Regular cardiac myocyte (primary cell): ENCODE data around the gene TAF3. TPM values are rescaled to one million over a fixed set of nuclear protein-coding genes. Genes with fewer than 3 reads are reported as not detected.

Source experiments
- total RNA-seq: library from RNA; depleted of rRNA; stranded (reverse); fragments of >200 nt; gene quantifications from 2 replicates; pipeline ENCODE4 v1.2.3, GENCODE V29; 2014

Gene TAF3, protein sequence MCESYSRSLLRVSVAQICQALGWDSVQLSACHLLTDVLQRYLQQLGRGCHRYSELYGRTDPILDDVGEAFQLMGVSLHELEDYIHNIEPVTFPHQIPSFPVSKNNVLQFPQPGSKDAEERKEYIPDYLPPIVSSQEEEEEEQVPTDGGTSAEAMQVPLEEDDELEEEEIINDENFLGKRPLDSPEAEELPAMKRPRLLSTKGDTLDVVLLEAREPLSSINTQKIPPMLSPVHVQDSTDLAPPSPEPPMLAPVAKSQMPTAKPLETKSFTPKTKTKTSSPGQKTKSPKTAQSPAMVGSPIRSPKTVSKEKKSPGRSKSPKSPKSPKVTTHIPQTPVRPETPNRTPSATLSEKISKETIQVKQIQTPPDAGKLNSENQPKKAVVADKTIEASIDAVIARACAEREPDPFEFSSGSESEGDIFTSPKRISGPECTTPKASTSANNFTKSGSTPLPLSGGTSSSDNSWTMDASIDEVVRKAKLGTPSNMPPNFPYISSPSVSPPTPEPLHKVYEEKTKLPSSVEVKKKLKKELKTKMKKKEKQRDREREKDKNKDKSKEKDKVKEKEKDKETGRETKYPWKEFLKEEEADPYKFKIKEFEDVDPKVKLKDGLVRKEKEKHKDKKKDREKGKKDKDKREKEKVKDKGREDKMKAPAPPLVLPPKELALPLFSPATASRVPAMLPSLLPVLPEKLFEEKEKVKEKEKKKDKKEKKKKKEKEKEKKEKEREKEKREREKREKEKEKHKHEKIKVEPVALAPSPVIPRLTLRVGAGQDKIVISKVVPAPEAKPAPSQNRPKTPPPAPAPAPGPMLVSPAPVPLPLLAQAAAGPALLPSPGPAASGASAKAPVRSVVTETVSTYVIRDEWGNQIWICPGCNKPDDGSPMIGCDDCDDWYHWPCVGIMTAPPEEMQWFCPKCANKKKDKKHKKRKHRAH
- 0.85 and 2.9 TPM in 2 replicates for total RNA-seq

DNA sequence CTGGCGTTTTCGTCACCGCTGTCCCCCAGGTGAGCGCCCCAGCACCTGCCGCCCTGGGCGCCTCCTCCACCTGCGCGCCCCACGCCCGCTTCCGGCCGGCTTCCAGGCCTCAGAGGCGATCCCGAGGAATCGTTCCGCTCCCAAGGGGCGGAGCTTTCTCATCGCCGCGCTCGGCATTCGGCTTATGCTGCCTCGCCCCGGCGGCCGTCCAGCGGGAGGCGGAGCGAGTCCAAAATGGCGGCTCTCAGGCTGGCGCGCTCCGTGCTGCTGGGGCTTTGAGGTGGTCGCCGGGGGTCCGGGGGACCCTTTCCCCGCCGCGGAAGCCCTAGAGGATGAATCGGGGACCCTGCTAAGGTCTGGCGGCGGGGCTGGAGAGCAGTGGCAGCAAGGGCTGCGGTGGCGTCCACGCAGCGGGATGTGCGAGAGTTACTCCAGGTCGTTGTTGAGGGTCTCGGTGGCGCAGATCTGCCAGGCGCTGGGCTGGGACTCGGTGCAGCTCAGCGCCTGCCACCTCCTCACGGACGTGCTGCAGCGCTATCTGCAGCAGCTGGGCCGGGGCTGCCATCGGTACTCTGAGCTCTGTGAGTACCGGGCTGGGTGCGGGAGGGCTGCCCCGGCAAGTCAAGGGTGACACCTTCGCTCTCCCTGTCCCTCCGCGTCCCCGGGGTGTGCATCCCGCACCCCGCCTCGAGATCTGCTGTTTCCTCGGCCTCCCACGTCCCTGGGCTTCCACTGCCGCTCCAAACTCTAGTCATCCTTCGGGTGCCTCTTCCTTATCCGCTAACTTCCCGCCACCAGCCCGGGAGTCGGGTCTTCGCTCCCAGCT lies at the start of gene TAF3:
TAF3 (plus strand) TSS at position 211 of the 826 bp plus-strand sequence; CDS start at position 416, 205 bp downstream.

DNA sequence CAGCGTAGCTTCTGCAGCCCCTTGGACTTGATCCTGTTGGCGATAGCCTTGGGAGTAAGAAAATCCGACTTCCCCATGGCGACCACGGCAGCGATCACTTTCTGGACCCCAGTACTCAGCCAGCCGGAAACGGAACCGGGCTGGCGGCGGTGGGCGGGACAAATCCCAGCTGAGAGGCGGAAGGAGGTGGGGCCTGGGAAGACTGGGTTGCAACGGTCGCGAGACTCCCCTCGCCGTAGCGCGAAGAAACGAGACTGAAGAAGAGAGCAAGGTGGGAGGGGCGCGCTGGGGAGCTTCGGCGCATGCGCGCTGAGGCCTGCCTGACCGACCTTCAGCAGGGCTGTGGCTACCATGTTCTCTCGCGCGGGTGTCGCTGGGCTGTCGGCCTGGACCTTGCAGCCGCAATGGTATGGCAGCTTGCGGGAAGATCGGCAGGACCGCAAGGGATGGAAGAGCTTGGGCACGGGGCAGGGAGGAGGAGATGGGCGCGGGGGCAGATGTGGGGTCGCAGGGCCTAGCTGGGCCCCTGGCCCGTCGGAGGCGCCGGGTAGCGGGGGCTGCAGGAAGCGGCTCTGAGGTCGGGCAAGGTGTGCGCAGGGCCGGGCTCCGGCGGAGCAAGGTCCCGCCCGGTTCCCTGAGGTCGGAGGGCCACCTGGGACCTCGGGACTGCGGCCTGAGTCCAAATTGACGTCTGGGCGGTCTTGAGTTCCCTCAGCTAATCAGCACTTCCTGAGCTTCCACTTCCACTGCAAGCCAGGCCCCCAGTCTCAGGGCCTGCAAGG lies 30.3 kb upstream of the TAF3 start, which contains the start of the genes ATP5F1C and KIN:
ATP5F1C (plus strand) TSS at position 321 of the 782 bp plus-strand sequence; CDS start at position 352, 31 bp downstream.
KIN (minus strand) TSS at position 137 of the 782 bp plus-strand sequence; CDS start at position 77, 60 bp downstream.

DNA sequence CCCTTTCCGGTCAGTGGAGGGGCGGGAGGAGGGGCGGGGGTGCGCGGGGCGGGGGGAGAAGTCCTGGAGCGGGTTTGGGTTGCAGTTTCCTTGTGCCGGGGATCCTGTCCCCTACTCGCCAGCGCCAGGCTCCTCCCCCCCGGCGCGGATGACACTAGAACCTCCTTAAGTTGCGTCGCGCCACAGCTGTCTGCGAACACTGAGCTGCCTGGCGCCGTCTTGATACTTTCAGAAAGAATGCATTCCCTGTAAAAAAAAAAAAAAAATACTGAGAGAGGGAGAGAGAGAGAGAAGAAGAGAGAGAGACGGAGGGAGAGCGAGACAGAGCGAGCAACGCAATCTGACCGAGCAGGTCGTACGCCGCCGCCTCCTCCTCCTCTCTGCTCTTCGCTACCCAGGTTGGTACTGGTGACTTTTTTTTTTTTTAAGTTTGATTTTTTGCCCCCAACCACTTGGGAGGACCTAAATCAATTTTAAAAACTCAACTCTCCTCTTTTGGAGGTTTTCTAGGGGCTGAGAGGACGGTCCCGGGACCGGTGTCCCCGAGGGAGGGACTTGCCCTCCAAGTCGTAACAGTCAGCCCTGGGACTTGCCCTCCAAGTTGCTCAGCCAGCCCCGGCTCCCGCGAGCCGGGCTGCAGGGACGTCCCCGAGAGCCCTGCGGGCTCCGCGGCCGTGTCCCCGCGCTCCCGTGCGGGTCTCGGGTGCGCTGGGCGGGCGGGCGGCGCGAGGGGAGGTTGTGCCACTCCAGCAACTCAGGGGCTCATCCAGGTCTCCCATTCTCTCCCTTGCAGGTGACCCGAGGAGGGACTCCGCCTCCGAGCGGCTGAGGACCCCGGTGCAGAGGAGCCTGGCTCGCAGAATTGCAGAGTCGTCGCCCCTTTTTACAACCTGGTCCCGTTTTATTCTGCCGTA lies 236.4 kb downstream of the TAF3 start, which contains the start of gene GATA3:
GATA3 (plus strand) TSS at position 195 of the 914 bp plus-strand sequence. CDS start 968 bp downstream, outside the sequence.

Other genes with a start within 250 kb of the TAF3 start
- gene ITIH5, start 151.5 kb upstream of the TAF3 start, total RNA-seq: 0.19 and 1.4 TPM in 2 replicates
- gene ITIH2, start 115.2 kb upstream of the TAF3 start, total RNA-seq: not detected in 2 replicates
- gene KIN, start 30.5 kb upstream of the TAF3 start, total RNA-seq: 5.1 and 9.4 TPM in 2 replicates
- 226 and 267 TPM in 2 replicates for gene ATP5F1C, start 30.3 kb upstream of the TAF3 start, total RNA-seq
- gene GATA3, start 236.2 kb downstream of the TAF3 start, total RNA-seq: 0.28 TPM in 1 of 2 replicates, not detected in the other